HepG2 (cell line): ENCODE data around the gene NEUROG2. TPM values are rescaled to one million over a fixed set of nuclear protein-coding genes. Genes with fewer than 3 reads are reported as not detected.
A peak's percentile ranks its signal among the peaks of the same experiment; 100 is the strongest.

Experiments
- EHMT2 ChIP-seq: fragments of 200-600 bp; sonication (generic); IDR thresholded peaks from 2 replicates; pipeline ENCODE4 v1.7.0; 2017; ENCODE audit warnings: antibody characterized with exemption, low read depth, low read length, borderline replicate concordance
- MZF1 ChIP-seq: sonication (generic); formaldehyde crosslinking; IDR thresholded peaks from 2 replicates; pipeline ENCODE4 v1.8.1; 2023; ENCODE audit warnings: mild to moderate bottlenecking, missing genetic modification reagents, borderline replicate concordance
- NKX3-1 ChIP-seq: sonication (generic); formaldehyde crosslinking; IDR thresholded peaks from 2 replicates; pipeline ENCODE4 v1.5.0; 2020; ENCODE audit warnings: missing genetic modification reagents
- ZNF382 ChIP-seq: sonication (generic); formaldehyde crosslinking; IDR thresholded peaks from 2 replicates; pipeline ENCODE4 v1.5.0; 2020; ENCODE audit warnings: missing genetic modification reagents, mild to moderate bottlenecking, borderline replicate concordance
- ZSCAN25 ChIP-seq: sonication (generic); formaldehyde crosslinking; IDR thresholded peaks from 2 replicates; pipeline ENCODE4 v1.8.0; 2022; ENCODE audit warnings: mild to moderate bottlenecking, missing genetic modification reagents
- polyA plus RNA-seq, 8 experiments: library from polyadenylated mRNA; depleted of rRNA in 3 of 8; stranded (reverse) in 7 of 8; unstranded in 1 of 8; fragments of >200 nt; fragmentation: Illumina TruSeq in 4 of 8; extraction: Trizol in 4 of 8; gene quantifications; 2 replicates each; pipeline versions ENCODE4 v1.2.1 to v1.2.3, GENCODE V29; 2011 to 2016; ENCODE audit warnings: low read depth in 4 of 8, missing spikeins in 1 of 8, mixed read lengths in 1 of 8; ENCODE audit not compliant: insufficient read depth in 1 of 8
- total RNA-seq, 5 experiments: library from RNA; depleted of rRNA; stranded (reverse); fragments of >200 nt; fragmentation: Illumina TruSeq; extraction: Trizol; gene quantifications; 2 replicates each; pipeline ENCODE4 v1.2.3, GENCODE V29; 2016; ENCODE audit warnings: low read depth in 1 of 5
- TF ChIP-seq, protein P1 (sequence below): sonication (generic); formaldehyde crosslinking; IDR thresholded peaks from 2 replicates; pipeline ENCODE4 v1.5.0; 2020; ENCODE audit warnings: mild to moderate bottlenecking, missing genetic modification reagents, borderline replicate concordance
- TF ChIP-seq, protein P2 (sequence below): sonication (generic); formaldehyde crosslinking; IDR thresholded peaks from 2 replicates; pipeline ENCODE4 v1.8.1; 2022; ENCODE audit warnings: low read depth, mild to moderate bottlenecking, missing genetic modification reagents
- TF ChIP-seq, protein P3 (sequence below): sonication (generic); formaldehyde crosslinking; IDR thresholded peaks from 2 replicates; pipeline ENCODE4 v1.4.0; 2020; ENCODE audit warnings: missing genetic modification reagents
- TF ChIP-seq, protein P4 (sequence below): sonication (generic); formaldehyde crosslinking; IDR thresholded peaks from 2 replicates; pipeline ENCODE4 v1.5.0; 2020; ENCODE audit warnings: mild to moderate bottlenecking, missing genetic modification reagents, moderate library complexity
- TF ChIP-seq, protein P5 (sequence below): sonication (generic); formaldehyde crosslinking; IDR thresholded peaks from 2 replicates; pipeline ENCODE4 v1.5.0; 2020; ENCODE audit warnings: mild to moderate bottlenecking, missing genetic modification reagents

NEUROG2 gene
- total and polyA plus RNA-seq, 2 of the 13 experiments (the other 11 are each of a cell fraction or from before 2014, with no cell fraction given), result not detected

DNA sequence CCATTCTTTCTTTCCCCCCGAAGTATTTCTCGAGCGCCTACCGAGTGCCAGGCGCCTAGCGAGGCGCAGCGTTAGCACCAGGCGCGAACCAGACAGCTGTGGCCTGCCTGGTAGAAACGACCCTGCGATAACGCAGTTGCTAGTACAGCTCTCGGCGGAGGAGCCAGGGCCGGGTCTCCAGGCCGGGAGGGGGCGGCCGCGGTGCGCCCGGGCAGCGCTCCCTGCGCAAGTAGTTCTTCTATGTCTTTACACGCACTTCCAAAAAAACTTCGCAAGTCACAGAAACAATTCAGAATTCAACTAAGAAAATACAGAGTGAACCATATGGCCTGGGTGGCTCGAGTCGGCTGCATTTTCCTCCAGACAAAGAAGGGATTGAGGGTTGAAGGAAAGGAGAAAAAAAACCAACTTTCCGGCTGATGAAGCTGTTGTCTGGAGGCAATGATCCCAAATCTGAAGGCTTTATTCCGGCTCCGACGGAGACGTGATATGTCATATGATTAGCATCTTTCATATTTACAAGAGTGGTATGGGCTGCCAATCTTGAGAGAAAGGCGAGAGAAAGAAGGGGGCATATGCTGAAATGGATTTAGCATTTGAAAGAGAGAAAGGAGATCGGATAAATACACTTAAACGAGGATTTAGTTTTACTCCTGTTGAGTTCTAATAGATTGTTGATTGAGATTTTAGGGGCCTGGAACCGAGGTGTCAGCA lies 7.2 kb upstream of the NEUROG2 start (continued):
- TF ChIP-seq, protein P1, sequence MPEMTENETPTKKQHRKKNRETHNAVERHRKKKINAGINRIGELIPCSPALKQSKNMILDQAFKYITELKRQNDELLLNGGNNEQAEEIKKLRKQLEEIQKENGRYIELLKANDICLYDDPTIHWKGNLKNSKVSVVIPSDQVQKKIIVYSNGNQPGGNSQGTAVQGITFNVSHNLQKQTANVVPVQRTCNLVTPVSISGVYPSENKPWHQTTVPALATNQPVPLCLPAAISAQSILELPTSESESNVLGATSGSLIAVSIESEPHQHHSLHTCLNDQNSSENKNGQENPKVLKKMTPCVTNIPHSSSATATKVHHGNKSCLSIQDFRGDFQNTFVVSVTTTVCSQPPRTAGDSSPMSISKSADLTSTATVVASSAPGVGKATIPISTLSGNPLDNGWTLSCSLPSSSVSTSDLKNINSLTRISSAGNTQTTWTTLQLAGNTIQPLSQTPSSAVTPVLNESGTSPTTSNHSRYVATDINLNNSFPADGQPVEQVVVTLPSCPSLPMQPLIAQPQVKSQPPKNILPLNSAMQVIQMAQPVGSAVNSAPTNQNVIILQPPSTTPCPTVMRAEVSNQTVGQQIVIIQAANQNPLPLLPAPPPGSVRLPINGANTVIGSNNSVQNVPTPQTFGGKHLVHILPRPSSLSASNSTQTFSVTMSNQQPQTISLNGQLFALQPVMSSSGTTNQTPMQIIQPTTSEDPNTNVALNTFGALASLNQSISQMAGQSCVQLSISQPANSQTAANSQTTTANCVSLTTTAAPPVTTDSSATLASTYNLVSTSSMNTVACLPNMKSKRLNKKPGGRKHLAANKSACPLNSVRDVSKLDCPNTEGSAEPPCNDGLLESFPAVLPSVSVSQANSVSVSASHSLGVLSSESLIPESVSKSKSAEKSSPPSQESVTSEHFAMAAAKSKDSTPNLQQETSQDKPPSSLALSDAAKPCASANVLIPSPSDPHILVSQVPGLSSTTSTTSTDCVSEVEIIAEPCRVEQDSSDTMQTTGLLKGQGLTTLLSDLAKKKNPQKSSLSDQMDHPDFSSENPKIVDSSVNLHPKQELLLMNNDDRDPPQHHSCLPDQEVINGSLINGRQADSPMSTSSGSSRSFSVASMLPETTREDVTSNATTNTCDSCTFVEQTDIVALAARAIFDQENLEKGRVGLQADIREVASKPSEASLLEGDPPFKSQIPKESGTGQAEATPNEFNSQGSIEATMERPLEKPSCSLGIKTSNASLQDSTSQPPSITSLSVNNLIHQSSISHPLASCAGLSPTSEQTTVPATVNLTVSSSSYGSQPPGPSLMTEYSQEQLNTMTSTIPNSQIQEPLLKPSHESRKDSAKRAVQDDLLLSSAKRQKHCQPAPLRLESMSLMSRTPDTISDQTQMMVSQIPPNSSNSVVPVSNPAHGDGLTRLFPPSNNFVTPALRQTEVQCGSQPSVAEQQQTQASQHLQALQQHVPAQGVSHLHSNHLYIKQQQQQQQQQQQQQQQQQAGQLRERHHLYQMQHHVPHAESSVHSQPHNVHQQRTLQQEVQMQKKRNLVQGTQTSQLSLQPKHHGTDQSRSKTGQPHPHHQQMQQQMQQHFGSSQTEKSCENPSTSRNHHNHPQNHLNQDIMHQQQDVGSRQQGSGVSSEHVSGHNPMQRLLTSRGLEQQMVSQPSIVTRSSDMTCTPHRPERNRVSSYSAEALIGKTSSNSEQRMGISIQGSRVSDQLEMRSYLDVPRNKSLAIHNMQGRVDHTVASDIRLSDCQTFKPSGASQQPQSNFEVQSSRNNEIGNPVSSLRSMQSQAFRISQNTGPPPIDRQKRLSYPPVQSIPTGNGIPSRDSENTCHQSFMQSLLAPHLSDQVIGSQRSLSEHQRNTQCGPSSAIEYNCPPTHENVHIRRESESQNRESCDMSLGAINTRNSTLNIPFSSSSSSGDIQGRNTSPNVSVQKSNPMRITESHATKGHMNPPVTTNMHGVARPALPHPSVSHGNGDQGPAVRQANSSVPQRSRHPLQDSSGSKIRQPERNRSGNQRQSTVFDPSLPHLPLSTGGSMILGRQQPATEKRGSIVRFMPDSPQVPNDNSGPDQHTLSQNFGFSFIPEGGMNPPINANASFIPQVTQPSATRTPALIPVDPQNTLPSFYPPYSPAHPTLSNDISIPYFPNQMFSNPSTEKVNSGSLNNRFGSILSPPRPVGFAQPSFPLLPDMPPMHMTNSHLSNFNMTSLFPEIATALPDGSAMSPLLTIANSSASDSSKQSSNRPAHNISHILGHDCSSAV, result no peak
- TF ChIP-seq, protein P2, sequence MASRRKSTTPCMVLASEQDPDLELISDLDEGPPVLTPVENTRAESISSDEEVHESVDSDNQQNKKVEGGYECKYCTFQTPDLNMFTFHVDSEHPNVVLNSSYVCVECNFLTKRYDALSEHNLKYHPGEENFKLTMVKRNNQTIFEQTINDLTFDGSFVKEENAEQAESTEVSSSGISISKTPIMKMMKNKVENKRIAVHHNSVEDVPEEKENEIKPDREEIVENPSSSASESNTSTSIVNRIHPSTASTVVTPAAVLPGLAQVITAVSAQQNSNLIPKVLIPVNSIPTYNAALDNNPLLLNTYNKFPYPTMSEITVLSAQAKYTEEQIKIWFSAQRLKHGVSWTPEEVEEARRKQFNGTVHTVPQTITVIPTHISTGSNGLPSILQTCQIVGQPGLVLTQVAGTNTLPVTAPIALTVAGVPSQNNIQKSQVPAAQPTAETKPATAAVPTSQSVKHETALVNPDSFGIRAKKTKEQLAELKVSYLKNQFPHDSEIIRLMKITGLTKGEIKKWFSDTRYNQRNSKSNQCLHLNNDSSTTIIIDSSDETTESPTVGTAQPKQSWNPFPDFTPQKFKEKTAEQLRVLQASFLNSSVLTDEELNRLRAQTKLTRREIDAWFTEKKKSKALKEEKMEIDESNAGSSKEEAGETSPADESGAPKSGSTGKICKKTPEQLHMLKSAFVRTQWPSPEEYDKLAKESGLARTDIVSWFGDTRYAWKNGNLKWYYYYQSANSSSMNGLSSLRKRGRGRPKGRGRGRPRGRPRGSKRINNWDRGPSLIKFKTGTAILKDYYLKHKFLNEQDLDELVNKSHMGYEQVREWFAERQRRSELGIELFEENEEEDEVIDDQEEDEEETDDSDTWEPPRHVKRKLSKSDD (CRISPR knock-in tag), result no peak
- no peak for TF ChIP-seq ZSCAN25 (CRISPR knock-in tag)
- TF ChIP-seq MZF1 (CRISPR knock-in tag), result no peak
- TF ChIP-seq, protein P3, sequence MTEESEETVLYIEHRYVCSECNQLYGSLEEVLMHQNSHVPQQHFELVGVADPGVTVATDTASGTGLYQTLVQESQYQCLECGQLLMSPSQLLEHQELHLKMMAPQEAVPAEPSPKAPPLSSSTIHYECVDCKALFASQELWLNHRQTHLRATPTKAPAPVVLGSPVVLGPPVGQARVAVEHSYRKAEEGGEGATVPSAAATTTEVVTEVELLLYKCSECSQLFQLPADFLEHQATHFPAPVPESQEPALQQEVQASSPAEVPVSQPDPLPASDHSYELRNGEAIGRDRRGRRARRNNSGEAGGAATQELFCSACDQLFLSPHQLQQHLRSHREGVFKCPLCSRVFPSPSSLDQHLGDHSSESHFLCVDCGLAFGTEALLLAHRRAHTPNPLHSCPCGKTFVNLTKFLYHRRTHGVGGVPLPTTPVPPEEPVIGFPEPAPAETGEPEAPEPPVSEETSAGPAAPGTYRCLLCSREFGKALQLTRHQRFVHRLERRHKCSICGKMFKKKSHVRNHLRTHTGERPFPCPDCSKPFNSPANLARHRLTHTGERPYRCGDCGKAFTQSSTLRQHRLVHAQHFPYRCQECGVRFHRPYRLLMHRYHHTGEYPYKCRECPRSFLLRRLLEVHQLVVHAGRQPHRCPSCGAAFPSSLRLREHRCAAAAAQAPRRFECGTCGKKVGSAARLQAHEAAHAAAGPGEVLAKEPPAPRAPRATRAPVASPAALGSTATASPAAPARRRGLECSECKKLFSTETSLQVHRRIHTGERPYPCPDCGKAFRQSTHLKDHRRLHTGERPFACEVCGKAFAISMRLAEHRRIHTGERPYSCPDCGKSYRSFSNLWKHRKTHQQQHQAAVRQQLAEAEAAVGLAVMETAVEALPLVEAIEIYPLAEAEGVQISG (CRISPR knock-in tag), result peak; percentile 69
- TF ChIP-seq, protein P4, sequence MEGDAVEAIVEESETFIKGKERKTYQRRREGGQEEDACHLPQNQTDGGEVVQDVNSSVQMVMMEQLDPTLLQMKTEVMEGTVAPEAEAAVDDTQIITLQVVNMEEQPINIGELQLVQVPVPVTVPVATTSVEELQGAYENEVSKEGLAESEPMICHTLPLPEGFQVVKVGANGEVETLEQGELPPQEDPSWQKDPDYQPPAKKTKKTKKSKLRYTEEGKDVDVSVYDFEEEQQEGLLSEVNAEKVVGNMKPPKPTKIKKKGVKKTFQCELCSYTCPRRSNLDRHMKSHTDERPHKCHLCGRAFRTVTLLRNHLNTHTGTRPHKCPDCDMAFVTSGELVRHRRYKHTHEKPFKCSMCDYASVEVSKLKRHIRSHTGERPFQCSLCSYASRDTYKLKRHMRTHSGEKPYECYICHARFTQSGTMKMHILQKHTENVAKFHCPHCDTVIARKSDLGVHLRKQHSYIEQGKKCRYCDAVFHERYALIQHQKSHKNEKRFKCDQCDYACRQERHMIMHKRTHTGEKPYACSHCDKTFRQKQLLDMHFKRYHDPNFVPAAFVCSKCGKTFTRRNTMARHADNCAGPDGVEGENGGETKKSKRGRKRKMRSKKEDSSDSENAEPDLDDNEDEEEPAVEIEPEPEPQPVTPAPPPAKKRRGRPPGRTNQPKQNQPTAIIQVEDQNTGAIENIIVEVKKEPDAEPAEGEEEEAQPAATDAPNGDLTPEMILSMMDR, result peak; percentile 41
- no peak for TF ChIP-seq ZNF382 (CRISPR knock-in tag)
- no peak for TF ChIP-seq NKX3-1 (CRISPR knock-in tag)
- TF ChIP-seq, protein P5, sequence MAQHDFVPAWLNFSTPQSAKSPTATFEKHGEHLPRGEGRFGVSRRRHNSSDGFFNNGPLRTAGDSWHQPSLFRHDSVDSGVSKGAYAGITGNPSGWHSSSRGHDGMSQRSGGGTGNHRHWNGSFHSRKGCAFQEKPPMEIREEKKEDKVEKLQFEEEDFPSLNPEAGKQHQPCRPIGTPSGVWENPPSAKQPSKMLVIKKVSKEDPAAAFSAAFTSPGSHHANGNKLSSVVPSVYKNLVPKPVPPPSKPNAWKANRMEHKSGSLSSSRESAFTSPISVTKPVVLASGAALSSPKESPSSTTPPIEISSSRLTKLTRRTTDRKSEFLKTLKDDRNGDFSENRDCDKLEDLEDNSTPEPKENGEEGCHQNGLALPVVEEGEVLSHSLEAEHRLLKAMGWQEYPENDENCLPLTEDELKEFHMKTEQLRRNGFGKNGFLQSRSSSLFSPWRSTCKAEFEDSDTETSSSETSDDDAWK, result no peak
- TF ChIP-seq EHMT2, result no peak
